Spleen (tissue), 11 donors: Measurements from ENCODE around the gene ZNF280D. TPM values are rescaled to one million over a fixed set of nuclear protein-coding genes. Genes with fewer than 3 reads are reported as not detected.

Source experiments
- DNase-seq: peaks from one replicate; pipeline ENCODE4 v3.0.0-alpha.2; 2020
- H3K27ac ChIP-seq, 8 donors: fragments of 200-600 bp; sonication (generic) in 7 of 8; 1 replicate in 4 of 8; 2 replicates in 4 of 8; pipeline versions ENCODE4 v1.5.0 to v1.8.0; 2016 to 2021; ENCODE audit warnings: inconsistent platforms in 4 of 8, mild to moderate bottlenecking in 4 of 8, moderate library complexity in 1 of 8
- H3K27me3 ChIP-seq, 7 donors: fragments of 200-600 bp; sonication (generic) in 6 of 7; replicated peaks in 1 of 7; 1 replicate in 4 of 7; 2 replicates in 3 of 7; pipeline versions ENCODE4 v1.5.0 to v1.8.0; 2016 to 2021; ENCODE audit warnings: inconsistent platforms in 3 of 7, mild to moderate bottlenecking in 1 of 7
- H3K36me3 ChIP-seq, 6 donors: fragments of 200-600 bp; sonication (generic) in 5 of 6; 1 replicate in 4 of 6; 2 replicates in 2 of 6; pipeline versions ENCODE4 v1.5.0 to v1.8.0; 2016 to 2021; ENCODE audit warnings: inconsistent platforms in 2 of 6
- H3K4me1 ChIP-seq, 6 donors: fragments of 200-600 bp; sonication (generic) in 5 of 6; 1 replicate in 3 of 6; 2 replicates in 3 of 6; pipeline versions ENCODE4 v1.5.0 to v1.8.0; 2016 to 2021; ENCODE audit warnings: inconsistent platforms in 3 of 6
- H3K4me3 ChIP-seq, 8 donors: fragments of 200-600 bp; sonication (generic) in 7 of 8; 1 replicate in 4 of 8; 2 replicates in 4 of 8; pipeline versions ENCODE4 v1.5.0 to v1.8.0; 2016 to 2021; ENCODE audit warnings: inconsistent platforms in 4 of 8, mild to moderate bottlenecking in 4 of 8, moderate library complexity in 2 of 8
- H3K9me3 ChIP-seq, 8 donors: fragments of 200-600 bp; sonication (generic) in 7 of 8; 1 replicate in 4 of 8; 2 replicates in 4 of 8; pipeline versions ENCODE4 v1.5.0 to v1.8.0; 2016 to 2021; ENCODE audit warnings: inconsistent platforms in 4 of 8
- CTCF ChIP-seq, 11 experiments: fragments of 200-600 bp in 7 of 11; fragments of 450-650 bp in 4 of 11; sonication (generic) in 4 of 11; IDR thresholded peaks in 8 of 11; conservative IDR thresholded peaks in 3 of 11; 1 replicate in 7 of 11; 2 replicates in 4 of 11; pipeline versions ENCODE4 v1.4.0 to v1.8.0; 2016 to 2021; ENCODE audit warnings: antibody characterized with exemption in 11 of 11, inconsistent platforms in 4 of 11, mild to moderate bottlenecking in 1 of 11
- POLR2A ChIP-seq, 3 donors: fragments of 450-650 bp; IDR thresholded peaks; one replicate each; pipeline ENCODE4 v1.5.1; 2017; ENCODE audit warnings: antibody characterized with exemption in 3 of 3, mild to moderate bottlenecking in 1 of 3
- POLR2AphosphoS5 ChIP-seq, 3 donors: sonication (generic); formaldehyde crosslinking; IDR thresholded peaks; one replicate each; pipeline ENCODE4 v1.5.1; 2017; ENCODE audit warnings: antibody characterized with exemption in 3 of 3
- WGBS, 5 donors: extraction: QIAGEN DNeasy Blood & Tissue Kit in 3 of 5; methylation state at CpG; one replicate each; pipeline versions ENCODE4 v1.1.5 to v1.1.7; 2013 to 2018; 5-methylcytosine and 5-hydroxymethylcytosine counted together
- intact Hi-C: fragments of 100-400 bp; cut with DNase I; formaldehyde crosslinking; loops from one replicate; pipeline ENCODE4 v1.15.0; 2023; ENCODE audit warnings: low total_unique reads
- polyA plus RNA-seq, 3 donors: library from polyadenylated mRNA; stranded (reverse); fragments of 200-250 nt; gene quantifications; one replicate each; pipeline ENCODE4 v1.2.1, GENCODE V29; 2013
- total RNA-seq, 7 donors: library from RNA; depleted of rRNA in 3 of 7; stranded (reverse); fragments of >200 nt in 3 of 7; fragmentation: NEBNext Ultra II Directional in 4 of 7; extraction: Animal tissue kit (Norgen Biotek cat#: 25700) in 4 of 7; gene quantifications; one replicate each; pipeline versions ENCODE4 v1.1.0 to v1.2.1, GENCODE V29; 2016 to 2021
- donor health status: healthy with polysubstance abuse.
- donor health status: DM: no; HTN: no; CAD: no; lungs with moderate emphysema.
- donor health status: DM: no; HTN: no; CAD: no.
- donor health status: Bipolar disorder and iron deficiency.
- donor health status: healthy.
- donor health status: DM: no; HTN: no; CAD: no.
- donor health status: DM: yes; HTN: yes; CAD: no.

Gene ZNF280D
- total and polyA plus RNA-seq, 10 donors = 15.5 to 71.3 (median 44.4) TPM

- Histone ChIP-seq H3K4me1 (peaks cover 28 to 72% (median 57%) of the 10 kb centered on the region in 6 donors), H3K4me3 (peak overlapping the region in 5 of 8 donors; percentile 61 to 85 (median 62)), H3K9me3 (peaks cover 0 to 12% (median 4%) of the 10 kb centered on the region in 8 donors), H3K27ac (peak overlapping the region; percentile 84 to 97 (median 94)), H3K36me3 (peaks cover 0 to 6% (median 0%) of the 10 kb centered on the region in 6 donors), H3K27me3 (no peaks in the 10 kb centered on the region)
- no peak for TF ChIP-seq POLR2AphosphoS5 (IDR thresholded peaks at IDR 0.05)
- TF ChIP-seq POLR2A (IDR thresholded peaks at IDR 0.05) = no peak
- WGBS, 5 donors = 66 to 74% (median 68%) methylated on average over 8 of the region's 8 CpGs
- no peak for DNase-seq
- intact Hi-C loops = no loop called here
Measured at GRCh38 chr15:56731548-56731947, 1.8 kb downstream of the ZNF280D start.

GRCh38 chr15:56729561-56729960, 3.7 kb downstream of the ZNF280D start:
- no peak for DNase-seq
- Histone ChIP-seq H3K4me3 (no peak overlapping the region), H3K27ac (no peak overlapping the region), H3K36me3 (peaks cover 0 to 6% (median 0%) of the 10 kb centered on the region in 6 donors), H3K4me1 (peaks cover 30 to 91% (median 65%) of the 10 kb centered on the region in 6 donors), H3K9me3 (peaks cover 0 to 9% (median 4%) of the 10 kb centered on the region in 8 donors), H3K27me3 (no peaks in the 10 kb centered on the region)
- TF ChIP-seq CTCF (IDR thresholded peaks at IDR 0.05 in 8 of 11, conservative IDR thresholded peaks at IDR 0.05 in 3 of 11) (no peak), POLR2AphosphoS5 (IDR thresholded peaks at IDR 0.05) (no peak), POLR2A (IDR thresholded peaks at IDR 0.05) (no peak)
- intact Hi-C loops = no loop called here
- WGBS, 5 donors = 48 to 77% (median 74%) methylated on average over 2 of the region's 2 CpGs

- Histone ChIP-seq H3K27ac (no peak overlapping the region), H3K9me3 (no peaks in the 10 kb centered on the region), H3K36me3 (peaks cover 0 to 9% (median 0%) of the 10 kb centered on the region in 6 donors), H3K4me3 (no peak overlapping the region), H3K27me3 (no peaks in the 10 kb centered on the region), H3K4me1 (peaks cover 10 to 86% (median 40%) of the 10 kb centered on the region in 6 donors)
- no peak for TF ChIP-seq POLR2A (IDR thresholded peaks at IDR 0.05)
- TF ChIP-seq CTCF (IDR thresholded peaks at IDR 0.05 in 8 of 11, conservative IDR thresholded peaks at IDR 0.05 in 3 of 11) = no peak
- no peak for TF ChIP-seq POLR2AphosphoS5 (IDR thresholded peaks at IDR 0.05)
- DNase-seq = no peak
- intact Hi-C loops = no loop called here
- 26 to 62% (median 38%) methylated on average over 1 of the region's 1 CpG for WGBS, 5 donors
Measured at GRCh38 chr15:56725386-56725785, 7.9 kb downstream of the ZNF280D start.

- TF ChIP-seq POLR2AphosphoS5 (IDR thresholded peaks at IDR 0.05) (no peak), CTCF (IDR thresholded peaks at IDR 0.05 in 8 of 11, conservative IDR thresholded peaks at IDR 0.05 in 3 of 11) (no peak), POLR2A (IDR thresholded peaks at IDR 0.05) (no peak)
- intact Hi-C loops = no loop called here
- no peak overlapping the region for H3K27ac ChIP-seq
- 88 to 93% (median 91%) methylated on average over 3 of the region's 3 CpGs for WGBS, 5 donors
- H3K4me3 ChIP-seq = no peak overlapping the region
- no peaks in the 10 kb centered on the region for H3K27me3 ChIP-seq
- no peaks in the 10 kb centered on the region for H3K9me3 ChIP-seq
- peaks cover 0 to 9% (median 0%) of the 10 kb centered on the region in 6 donors for H3K36me3 ChIP-seq
- peaks cover 7 to 85% (median 32%) of the 10 kb centered on the region in 6 donors for H3K4me1 ChIP-seq
- DNase-seq = no peak
Measured at GRCh38 chr15:56724232-56724631, 9.1 kb downstream of the ZNF280D start.
